ENCODE data around the gene CARD11.

CARD11 gene

GRCh38 chr7:2981103-2981480, 62.6 kb downstream of the CARD11 start:
- no peak for TF ChIP-seq CTCF (IDR thresholded peaks at IDR 0.05; ENCODE audit: low read depth, low read length, missing control alignments)
- H3K4me3 ChIP-seq (ENCODE audit: low read depth, low read length) = no peak overlapping the region
- DNase-seq (ENCODE audit: low read depth) = no peak

GRCh38 chr7:2980401-2981102, 63.1 kb downstream of the CARD11 start:
- peak overlapping the region; percentile 41 for H3K4me3 ChIP-seq (ENCODE audit: low read depth, low read length)
- no peak for TF ChIP-seq CTCF (IDR thresholded peaks at IDR 0.05; ENCODE audit: low read depth, low read length, missing control alignments)
- DNase-seq (ENCODE audit: low read depth) = no peak

GRCh38 chr7:2979951-2980350, 63.7 kb downstream of the CARD11 start:
- no peak for DNase-seq (ENCODE audit: low read depth)
- H3K4me3 ChIP-seq (ENCODE audit: low read depth, low read length) = peak overlapping the region; percentile 41
- no peak for TF ChIP-seq CTCF (IDR thresholded peaks at IDR 0.05; ENCODE audit: low read depth, low read length, missing control alignments)

GRCh38 chr7:2979201-2979631, 64.5 kb downstream of the CARD11 start:
- no peak for DNase-seq (ENCODE audit: low read depth)
- peak; percentile 20 for TF ChIP-seq CTCF (IDR thresholded peaks at IDR 0.05; ENCODE audit: low read depth, low read length, missing control alignments)
- peak overlapping the region; percentile 41 for H3K4me3 ChIP-seq (ENCODE audit: low read depth, low read length)

GRCh38 chr7:2978408-2978807, 65.3 kb downstream of the CARD11 start:
- peak overlapping the region; percentile 41; the same call in 1 of the 2 replicates for H3K4me3 ChIP-seq (ENCODE audit: low read depth, low read length)

GRCh38 chr7:2975821-2976371, 67.8 kb downstream of the CARD11 start:
- DNase-seq (ENCODE audit: low read depth) = no peak
- no peak overlapping the region for H3K4me3 ChIP-seq (ENCODE audit: low read depth, low read length)
- TF ChIP-seq CTCF (IDR thresholded peaks at IDR 0.05; ENCODE audit: low read depth, low read length, missing control alignments) = no peak

More at GRCh38 chr7:2978408-2978807, 65.3 kb downstream of the CARD11 start:
- no peak for TF ChIP-seq CTCF (IDR thresholded peaks at IDR 0.05; ENCODE audit: low read depth, low read length, missing control alignments)
- DNase-seq (ENCODE audit: low read depth) = peak; percentile 94

All from GM12864 (cell line).